NCI-H226 (cell line): ENCODE data around the gene KCP.

Experiments used
- DNase-seq: peaks from one replicate; pipeline ENCODE4 v3.0.0-alpha.2; 2015

The KCP gene

GRCh38 chr7:128869944-128870285 lies 40.6 kb downstream of the KCP start:
- no peak for DNase-seq

- no peak for DNase-seq
Observed at GRCh38 chr7:128869138-128869943, 41.2 kb downstream of the KCP start.

GRCh38 chr7:128868624-128869137 lies 41.8 kb downstream of the KCP start:
- no peak for DNase-seq

GRCh38 chr7:128867842-128868623 lies 42.5 kb downstream of the KCP start:
- no peak for DNase-seq

- no peak for DNase-seq
Observed at GRCh38 chr7:128867241-128867640, 43.3 kb downstream of the KCP start.

GRCh38 chr7:128865996-128866877 lies 44.3 kb downstream of the KCP start:
- DNase-seq, result no peak

- no peak for DNase-seq
Observed at GRCh38 chr7:128865303-128865702, 45.2 kb downstream of the KCP start.

- DNase-seq, result peak; percentile 36
Observed at GRCh38 chr7:128863433-128863989, 47.0 kb downstream of the KCP start.

- peak; percentile 87 for DNase-seq
Observed at GRCh38 chr7:128862571-128863432, 47.7 kb downstream of the KCP start, which contains the start of gene ATP6V1F. Gene ATP6V1F, plus strand, starts transcription at chr7:128862856. Its CDS starts 49 bp downstream, at chr7:128862905.

- no peak for DNase-seq
Observed at GRCh38 chr7:128861957-128862570, 48.4 kb downstream of the KCP start.

GRCh38 chr7:128860158-128861073 lies 50.1 kb downstream of the KCP start:
- peak; percentile 32 for DNase-seq

- no peak for DNase-seq
Observed at GRCh38 chr7:128859232-128860157, 51.0 kb downstream of the KCP start.

GRCh38 chr7:128858380-128859231 lies 51.9 kb downstream of the KCP start:
- DNase-seq, result no peak

- DNase-seq, result no peak
Observed at GRCh38 chr7:128856001-128856718, 54.3 kb downstream of the KCP start.

GRCh38 chr7:128855559-128855958 lies 55.0 kb downstream of the KCP start:
- no peak for DNase-seq

- no peak for DNase-seq
Observed at GRCh38 chr7:128854396-128854795, 56.1 kb downstream of the KCP start.

GRCh38 chr7:128853799-128854198 lies 56.7 kb downstream of the KCP start:
- no peak for DNase-seq
